ENCODE data around the gene EYS. TPM values are rescaled to one million over a fixed set of nuclear protein-coding genes. Genes with fewer than 3 reads are reported as not detected.

EYS gene
- total and polyA plus RNA-seq, 7 donors: 0.07 to 0.46 TPM; not detected in 5

- no peak for TF ChIP-seq POLR2A (IDR thresholded peaks at IDR 0.05)
- no peak for TF ChIP-seq CTCF (IDR thresholded peaks at IDR 0.05)
- TF ChIP-seq EP300 (IDR thresholded peaks at IDR 0.05): no peak
- Histone ChIP-seq H3K4me1 (no peaks in the 10 kb centered on the region), H3K4me3 (no peak overlapping the region), H3K27ac (no peak overlapping the region), H3K9me3 (no peaks in the 10 kb centered on the region), H3K36me3 (no peaks in the 10 kb centered on the region), H3K27me3 (no peaks in the 10 kb centered on the region)
- no peak for DNase-seq
- intact Hi-C loops (cut with DNase I): no loop called here
- 73 to 75% methylated on average over 1 of the region's 1 CpG for WGBS, 2 donors
Observed at GRCh38 chr6:65449926-65450325, 257.1 kb downstream of the EYS start.

GRCh38 chr6:65448866-65449265 is 258.2 kb downstream of the EYS start:
- Histone ChIP-seq H3K27ac (no peak overlapping the region), H3K36me3 (no peaks in the 10 kb centered on the region), H3K4me1 (no peaks in the 10 kb centered on the region), H3K4me3 (no peak overlapping the region), H3K9me3 (no peaks in the 10 kb centered on the region), H3K27me3 (no peaks in the 10 kb centered on the region)
- DNase-seq: no peak
- TF ChIP-seq POLR2A (IDR thresholded peaks at IDR 0.05) (no peak), POLR2AphosphoS5 (IDR thresholded peaks at IDR 0.05) (no peak), CTCF (IDR thresholded peaks at IDR 0.05) (no peak), EP300 (IDR thresholded peaks at IDR 0.05) (no peak)
- intact Hi-C loops (cut with DNase I): no loop called here
- WGBS, 2 donors: 62 to 70% methylated on average over 1 of the region's 1 CpG

GRCh38 chr6:65436281-65436680 is 270.7 kb downstream of the EYS start:
- Histone ChIP-seq H3K4me1 (no peaks in the 10 kb centered on the region), H3K36me3 (no peaks in the 10 kb centered on the region), H3K4me3 (no peak overlapping the region), H3K27me3 (no peaks in the 10 kb centered on the region), H3K27ac (no peak overlapping the region), H3K9me3 (peaks cover 0 to 1% (median 0%) of the 10 kb centered on the region in 4 donors)
- TF ChIP-seq CTCF (IDR thresholded peaks at IDR 0.05) (no peak), POLR2A (IDR thresholded peaks at IDR 0.05) (no peak), POLR2AphosphoS5 (IDR thresholded peaks at IDR 0.05) (no peak), EP300 (IDR thresholded peaks at IDR 0.05) (no peak)
- DNase-seq: no peak
- intact Hi-C loops (cut with DNase I): no loop called here
- 71 to 82% methylated on average over 1 of the region's 1 CpG for WGBS, 2 donors

GRCh38 chr6:65416621-65417020 is 290.4 kb downstream of the EYS start:
- Histone ChIP-seq H3K9me3 (no peaks in the 10 kb centered on the region), H3K4me3 (no peak overlapping the region), H3K36me3 (no peaks in the 10 kb centered on the region), H3K27me3 (no peaks in the 10 kb centered on the region), H3K27ac (no peak overlapping the region), H3K4me1 (no peaks in the 10 kb centered on the region)
- 84 to 87% methylated on average over 3 of the region's 3 CpGs for WGBS, 2 donors
- DNase-seq: no peak
- TF ChIP-seq EP300 (IDR thresholded peaks at IDR 0.05) (no peak), CTCF (IDR thresholded peaks at IDR 0.05) (no peak), POLR2A (IDR thresholded peaks at IDR 0.05) (no peak), POLR2AphosphoS5 (IDR thresholded peaks at IDR 0.05) (no peak)
- intact Hi-C loops (cut with DNase I): no loop called here

GRCh38 chr6:65410309-65410708 is 296.7 kb downstream of the EYS start:
- WGBS, 2 donors: 13 to 66% methylated on average over 3 of the region's 3 CpGs
- Histone ChIP-seq H3K27me3 (no peaks in the 10 kb centered on the region), H3K9me3 (no peaks in the 10 kb centered on the region), H3K27ac (no peak overlapping the region), H3K36me3 (no peaks in the 10 kb centered on the region), H3K4me3 (no peak overlapping the region), H3K4me1 (no peaks in the 10 kb centered on the region)
- TF ChIP-seq EP300 (IDR thresholded peaks at IDR 0.05) (no peak), POLR2AphosphoS5 (IDR thresholded peaks at IDR 0.05) (no peak), CTCF (IDR thresholded peaks at IDR 0.05) (no peak), POLR2A (IDR thresholded peaks at IDR 0.05) (no peak)
- intact Hi-C loops (cut with DNase I): no loop called here
- no peak for DNase-seq
